Embryonic facial prominence (tissue), 1 donor: ENCODE measurements around the gene ATCAY.
"Not testable (repeated sequence)": the region's sequence is repeated elsewhere in the genome, so short reads cannot be mapped to it uniquely, and the experiment has no call there.

Experiments used
- DNase-seq: peaks from one replicate; pipeline ENCODE4 v3.0.0-alpha.2; 2016; ENCODE audit errors: extremely low spot score

Gene ATCAY

DNA sequence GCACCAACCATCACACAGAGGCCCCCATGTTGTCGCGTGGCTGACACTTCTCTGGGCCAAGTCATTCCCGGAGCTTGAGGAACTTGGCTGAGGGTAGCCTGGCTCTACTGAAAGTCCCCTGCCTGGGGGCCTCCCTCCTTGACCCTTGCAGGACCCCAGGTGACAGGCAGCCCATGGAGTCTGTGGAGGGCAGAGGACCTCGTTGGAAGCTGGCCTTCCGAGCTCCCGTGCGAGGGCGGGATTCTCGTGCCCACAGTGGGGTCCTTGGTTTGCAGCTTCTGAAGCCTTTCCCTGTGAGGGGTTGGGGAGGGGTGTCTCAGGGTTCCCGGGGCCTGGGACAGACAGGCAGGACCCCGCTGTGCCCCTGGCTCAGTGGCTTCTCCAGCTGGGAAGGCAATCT lies 68.8 kb downstream of the ATCAY start:
- DNase-seq: no peak

DNA sequence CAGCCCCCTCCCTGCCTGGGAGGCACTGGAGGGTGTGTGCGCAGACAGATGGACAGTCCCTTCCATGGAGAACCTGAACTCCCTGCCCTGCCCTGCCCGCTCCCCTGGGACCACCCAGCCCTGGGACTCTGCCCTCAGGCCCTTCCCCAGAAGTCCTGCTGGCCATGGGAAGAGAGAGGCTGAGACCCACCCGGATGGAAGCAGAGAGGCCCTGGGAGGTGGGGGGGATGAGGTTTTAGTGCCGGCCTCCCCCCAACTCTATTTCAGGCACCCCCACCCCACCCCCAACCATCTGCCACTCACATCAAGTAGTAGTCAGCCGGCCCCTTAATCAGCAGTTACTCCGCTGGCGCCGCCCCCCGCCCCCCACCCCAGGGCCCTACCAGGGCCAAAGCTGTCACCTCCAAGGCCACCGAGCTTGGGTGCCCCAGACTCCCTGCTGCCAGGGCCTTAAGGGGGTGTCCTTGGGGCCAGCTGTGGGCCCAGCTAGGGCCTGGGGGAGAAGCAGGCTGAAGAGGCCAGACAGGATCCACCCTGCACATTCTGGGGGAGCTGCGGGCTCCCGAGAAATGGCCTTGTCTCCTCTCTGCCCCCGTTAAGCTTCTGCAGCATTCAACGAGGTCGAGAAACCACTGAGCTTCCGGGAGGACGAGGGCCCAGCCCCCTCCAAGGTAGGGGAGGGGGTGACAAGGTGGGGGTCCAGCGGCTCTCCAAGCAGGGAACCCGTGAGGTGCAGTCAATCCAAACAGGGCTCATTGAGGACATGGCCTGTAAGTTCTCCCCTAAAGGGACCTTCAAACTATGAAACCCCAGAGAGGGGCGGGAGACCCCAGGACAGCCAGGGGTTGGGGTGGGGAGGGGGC lies 69.7 kb downstream of the ATCAY start:
- DNase-seq: no peak

DNA sequence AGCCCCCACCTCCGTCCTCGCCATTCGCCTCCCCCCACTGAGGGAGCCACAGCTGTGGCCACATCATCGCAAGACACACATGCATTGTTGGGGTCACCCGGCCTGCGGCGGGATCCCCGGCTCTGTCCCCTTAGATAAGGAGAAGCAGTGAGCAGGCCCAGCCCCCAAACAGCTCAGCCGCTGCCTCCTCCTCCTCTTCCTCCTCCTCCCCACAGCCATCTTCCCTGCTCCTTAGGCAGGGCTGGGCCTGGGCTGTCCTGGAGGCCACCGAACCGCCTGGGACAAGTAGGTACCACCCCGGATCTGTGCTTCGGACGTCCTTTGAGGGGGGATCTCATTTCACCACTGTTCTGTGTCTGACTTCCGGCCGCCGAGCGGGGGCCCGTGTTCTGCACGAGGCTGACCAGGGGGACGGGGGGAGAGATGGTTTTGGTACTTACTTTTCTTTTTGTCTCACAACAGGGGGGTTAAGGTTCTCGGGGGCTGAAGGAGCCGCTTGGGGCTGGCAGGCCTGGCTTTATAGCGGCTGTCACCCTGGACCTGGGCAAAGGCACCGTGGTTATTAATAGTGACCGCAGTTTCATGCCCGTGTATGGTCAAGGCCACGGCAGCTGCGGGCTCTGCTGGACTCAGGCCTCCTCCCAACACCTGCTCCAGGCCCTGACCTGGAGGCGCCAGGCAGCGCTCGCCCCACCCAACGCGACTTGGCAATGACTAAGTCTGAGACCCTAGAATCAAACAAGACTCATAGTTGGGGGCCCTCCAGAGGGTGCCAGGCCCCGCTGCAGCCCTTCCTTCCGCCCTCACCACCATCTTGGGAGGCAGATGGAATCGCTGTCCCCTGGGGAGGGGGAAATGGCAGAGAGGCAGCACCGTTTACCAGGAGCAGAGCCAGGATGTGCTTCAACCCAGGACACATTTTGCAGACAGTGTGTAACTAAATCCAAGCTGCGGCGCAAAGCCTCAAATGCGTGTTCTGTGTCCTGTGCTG lies 70.7 kb downstream of the ATCAY start:
- no peak for DNase-seq

DNA sequence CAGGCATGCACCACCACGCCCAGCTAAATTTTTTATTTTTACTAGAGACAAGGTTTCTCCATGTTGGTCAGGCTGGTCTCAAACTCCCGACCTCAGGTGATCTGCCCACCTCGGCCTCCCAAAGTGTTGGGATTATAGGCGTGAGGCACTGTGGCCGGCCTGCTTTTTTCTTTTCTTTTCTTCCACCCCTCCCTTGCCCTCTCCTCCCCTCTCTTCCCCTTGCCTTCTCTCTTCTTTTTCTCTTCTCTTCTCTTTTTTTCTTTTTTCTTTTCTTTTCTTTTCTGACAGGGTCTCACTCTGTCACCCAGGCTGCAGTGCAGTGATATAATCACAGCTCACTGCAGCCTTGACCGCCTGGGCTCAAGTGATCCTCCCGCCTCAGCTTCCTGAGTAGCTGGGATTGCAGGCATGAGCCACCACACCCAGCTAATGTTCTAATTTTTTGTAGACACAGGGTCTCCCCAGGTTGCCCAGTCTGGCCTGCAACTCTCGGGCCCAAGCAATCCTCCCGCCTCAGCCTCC lies 72.3 kb downstream of the ATCAY start:
- not testable (repeated sequence) for DNase-seq

DNA sequence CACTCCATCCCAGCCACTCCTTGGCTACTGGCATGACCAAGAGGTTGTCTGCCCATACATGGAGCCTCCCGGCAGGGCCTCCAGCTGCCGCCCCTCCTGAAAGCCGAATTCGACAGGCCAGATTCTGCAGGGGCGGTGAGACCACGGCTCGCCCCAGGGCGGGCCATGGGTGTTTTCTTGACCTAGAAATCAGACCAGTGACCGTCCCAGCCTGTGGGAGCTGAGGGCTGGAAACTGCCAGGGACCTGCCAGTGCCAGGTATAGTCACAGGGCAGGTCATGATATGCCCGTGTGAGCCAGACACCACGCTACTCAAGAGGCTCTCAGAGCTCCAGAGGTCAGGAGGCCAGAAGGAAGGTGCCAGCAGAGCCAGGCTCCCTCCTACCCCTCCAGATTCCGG lies 73.6 kb downstream of the ATCAY start:
- DNase-seq: no peak

DNA sequence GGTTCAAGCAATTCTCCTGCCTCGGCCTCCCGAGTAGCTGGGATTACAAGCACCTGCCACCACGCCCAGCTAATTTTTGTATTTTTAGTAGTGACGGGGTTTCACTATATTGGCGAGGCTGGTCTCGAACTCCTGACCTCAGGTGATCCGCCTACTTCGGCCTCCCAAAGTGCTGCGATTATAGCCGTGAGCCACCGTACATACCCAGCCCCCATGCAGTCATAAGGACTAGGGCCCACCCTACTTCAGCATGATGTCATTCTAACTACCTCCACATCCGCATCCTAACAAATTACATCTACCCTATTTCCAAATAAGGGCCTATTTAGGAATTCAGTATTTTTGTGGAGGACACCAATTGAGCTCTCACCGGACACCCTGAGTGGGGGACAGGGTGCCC lies 74.8 kb downstream of the ATCAY start:
- not testable (repeated sequence) for DNase-seq

DNA sequence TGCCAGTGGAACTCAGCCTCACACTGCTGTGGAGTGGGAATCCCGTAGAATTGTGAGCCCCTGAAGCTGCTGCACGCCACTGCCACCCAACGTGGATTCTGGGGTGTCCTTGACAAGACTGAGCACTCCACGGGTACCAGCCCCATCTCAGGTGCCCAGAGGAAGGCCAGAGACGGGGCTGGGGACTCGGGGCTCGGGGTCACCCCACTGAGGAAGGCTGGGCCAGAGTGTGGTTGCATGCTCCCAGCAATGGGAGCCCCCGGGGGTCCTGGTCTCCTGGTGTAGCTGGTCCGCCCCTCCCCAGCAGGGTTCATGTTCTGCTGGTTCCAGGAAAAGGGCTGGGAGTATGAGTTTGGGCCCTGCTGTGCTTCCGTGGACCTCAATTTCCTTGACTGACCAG lies 75.2 kb downstream of the ATCAY start:
- DNase-seq: no peak

DNA sequence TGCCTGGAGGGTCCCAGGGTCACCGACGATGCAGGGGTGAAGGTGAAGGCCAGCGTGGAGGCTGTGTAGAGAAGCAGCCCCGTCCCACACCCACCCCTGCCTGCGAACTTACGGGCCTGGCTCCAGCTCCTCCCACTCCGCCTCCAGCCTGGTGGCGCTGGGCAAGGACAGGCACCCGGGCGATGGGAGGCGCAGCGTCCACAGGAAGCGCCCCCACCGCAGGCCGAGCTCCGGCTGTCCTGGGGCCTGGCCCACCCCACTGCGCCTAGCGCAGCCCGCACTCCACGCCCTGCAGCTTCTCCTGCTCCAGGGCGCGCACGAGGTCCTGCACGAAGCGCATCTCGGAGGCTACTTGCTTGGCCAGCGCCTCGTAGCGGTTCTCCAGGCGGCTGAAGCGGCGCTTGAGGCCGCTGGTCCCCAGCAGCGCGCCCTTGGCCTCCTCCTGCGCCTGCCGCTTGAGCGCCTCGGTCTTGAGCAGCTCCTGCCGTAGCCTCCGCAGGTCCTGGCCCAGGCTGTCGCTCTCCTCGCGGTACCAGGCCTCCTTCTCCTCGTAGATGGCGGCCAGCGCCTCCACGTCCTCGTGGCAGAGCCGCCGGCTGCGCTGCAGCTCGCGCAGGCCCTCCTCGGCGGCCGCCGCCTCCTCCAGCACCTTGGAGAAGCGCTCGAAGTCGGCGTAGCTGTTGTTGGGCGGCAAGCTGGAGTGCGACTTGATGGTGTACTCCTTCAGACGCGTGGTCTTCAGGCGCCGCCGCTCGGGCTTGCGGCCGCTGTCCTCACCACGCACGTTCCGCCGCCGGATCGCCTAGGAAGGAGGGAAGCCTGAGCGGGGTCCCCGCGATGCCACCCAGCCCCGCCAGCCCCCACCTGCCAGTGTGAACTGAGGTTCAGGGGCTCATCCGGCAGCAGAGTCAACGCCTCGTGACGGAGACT lies 78.6 kb downstream of the ATCAY start:
- DNase-seq: no peak

DNA sequence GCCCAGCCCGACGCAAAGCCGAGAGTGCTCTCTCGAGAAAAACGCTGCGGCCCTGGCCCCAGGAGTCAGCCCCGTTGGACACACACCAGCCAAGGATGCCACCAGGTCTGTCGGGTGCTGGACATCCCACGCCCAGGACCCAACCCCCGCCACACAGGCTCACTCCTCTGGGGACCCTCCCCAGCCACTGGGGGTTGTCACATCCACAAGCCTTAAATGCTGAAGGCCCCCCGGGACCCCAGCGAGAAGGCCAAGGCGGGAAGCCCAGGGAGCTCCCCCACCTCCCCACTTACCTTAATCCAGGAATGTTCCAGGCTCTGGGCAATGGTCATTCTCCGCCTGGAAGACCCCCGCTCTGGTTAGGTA lies 79.3 kb downstream of the ATCAY start:
- DNase-seq: no peak

DNA sequence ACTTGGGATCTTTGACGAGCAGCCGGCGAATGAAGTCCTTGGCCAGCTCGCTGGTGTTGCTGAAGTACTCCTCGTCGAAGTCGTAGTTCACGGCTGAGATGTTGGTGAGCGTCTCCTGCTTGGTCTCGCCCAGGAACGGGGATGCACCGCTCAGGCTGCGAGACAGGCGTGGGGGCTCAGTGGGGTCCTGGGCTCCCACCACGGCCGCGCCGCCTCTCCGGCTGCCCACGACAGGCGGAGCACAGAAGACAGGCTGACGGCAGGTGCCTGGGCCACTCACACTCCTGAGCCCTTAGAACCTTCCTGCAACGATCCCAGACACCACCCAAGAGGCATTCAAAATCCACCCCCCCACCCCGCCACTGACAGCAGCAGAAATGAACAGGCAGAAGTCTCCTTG lies 80.5 kb downstream of the ATCAY start:
- no peak for DNase-seq

DNA sequence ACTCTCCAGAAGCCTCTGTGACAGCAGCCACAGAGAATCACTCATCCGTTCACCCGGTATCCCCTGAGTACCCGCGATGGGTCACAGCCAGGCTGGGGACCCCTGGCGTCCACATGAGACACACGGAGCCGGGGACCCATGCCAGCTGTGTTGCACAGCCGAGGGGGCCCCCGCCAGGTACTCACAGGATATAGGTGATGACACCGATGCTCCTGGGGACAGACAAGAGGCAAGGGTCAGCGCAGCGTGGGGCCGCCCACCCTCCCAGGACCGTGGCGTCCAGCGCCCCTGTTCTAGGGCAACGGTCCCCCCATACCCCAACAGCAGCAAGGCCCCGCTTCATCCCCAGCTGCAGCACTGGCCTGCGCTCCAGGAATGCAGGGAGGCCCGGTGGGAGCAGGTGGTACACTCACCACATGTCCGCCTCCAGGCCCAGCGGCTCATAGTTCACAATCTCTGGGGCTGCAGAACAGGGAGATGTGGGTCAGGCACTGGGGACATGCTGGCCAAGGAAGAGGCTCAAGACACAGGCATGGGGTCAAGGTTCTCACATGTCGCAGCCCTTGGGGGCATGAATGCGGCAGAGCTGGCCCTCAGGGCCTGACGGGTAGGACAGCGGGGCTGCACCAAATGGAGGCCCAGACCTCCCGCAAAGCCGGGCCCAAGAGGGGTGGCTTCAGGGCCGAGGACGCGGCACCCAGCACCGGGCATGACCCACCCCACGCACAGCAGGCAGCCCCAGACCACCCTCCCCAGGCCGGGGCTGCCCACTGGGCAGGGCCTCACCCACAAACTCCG lies 83.2 kb downstream of the ATCAY start:
- DNase-seq: no peak

DNA sequence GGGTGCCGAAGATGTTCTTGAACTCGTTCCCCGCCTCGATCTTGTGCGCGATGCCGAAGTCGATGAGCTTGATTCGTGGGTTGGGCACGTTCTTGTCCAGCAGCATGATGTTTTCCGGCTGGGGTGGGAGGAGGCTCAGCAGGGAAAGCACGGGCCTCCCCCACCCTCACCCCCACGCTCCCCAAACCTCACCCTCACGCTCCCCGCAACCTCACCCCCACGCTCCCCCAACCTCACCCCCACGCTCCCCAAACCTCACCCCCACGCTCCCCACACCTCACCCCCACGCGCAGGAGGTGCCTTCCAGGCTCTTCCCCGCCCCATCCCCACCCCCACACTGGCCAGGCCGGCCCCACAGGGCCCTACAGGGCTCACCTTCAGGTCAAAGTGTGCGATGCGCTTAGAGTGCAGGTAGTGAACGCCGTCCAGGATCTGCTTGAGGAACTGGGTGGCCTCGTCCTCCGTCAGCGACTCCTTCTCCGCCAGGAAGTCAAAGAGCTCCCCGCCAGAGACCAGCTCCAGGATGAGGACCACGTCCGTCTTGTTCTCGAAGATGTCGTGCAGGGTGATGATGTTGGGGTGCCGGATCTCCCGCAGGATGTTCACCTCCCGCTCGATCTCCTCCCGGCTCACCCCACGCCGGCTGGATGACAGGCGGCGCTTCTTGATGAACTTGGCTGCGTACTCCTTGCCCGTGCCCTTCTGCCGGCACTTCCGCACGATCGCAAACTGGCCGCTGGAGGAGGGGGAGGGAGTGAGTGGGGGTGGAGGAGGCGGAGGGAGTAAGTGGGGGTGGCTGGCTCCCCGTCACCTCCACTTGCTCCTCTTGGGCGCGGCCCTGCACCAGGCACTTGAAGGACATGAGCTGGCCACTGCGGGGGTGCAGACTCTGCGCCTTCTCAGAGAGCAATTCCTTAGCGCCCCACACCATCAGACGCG lies 84.0 kb downstream of the ATCAY start:
- no peak for DNase-seq

DNA sequence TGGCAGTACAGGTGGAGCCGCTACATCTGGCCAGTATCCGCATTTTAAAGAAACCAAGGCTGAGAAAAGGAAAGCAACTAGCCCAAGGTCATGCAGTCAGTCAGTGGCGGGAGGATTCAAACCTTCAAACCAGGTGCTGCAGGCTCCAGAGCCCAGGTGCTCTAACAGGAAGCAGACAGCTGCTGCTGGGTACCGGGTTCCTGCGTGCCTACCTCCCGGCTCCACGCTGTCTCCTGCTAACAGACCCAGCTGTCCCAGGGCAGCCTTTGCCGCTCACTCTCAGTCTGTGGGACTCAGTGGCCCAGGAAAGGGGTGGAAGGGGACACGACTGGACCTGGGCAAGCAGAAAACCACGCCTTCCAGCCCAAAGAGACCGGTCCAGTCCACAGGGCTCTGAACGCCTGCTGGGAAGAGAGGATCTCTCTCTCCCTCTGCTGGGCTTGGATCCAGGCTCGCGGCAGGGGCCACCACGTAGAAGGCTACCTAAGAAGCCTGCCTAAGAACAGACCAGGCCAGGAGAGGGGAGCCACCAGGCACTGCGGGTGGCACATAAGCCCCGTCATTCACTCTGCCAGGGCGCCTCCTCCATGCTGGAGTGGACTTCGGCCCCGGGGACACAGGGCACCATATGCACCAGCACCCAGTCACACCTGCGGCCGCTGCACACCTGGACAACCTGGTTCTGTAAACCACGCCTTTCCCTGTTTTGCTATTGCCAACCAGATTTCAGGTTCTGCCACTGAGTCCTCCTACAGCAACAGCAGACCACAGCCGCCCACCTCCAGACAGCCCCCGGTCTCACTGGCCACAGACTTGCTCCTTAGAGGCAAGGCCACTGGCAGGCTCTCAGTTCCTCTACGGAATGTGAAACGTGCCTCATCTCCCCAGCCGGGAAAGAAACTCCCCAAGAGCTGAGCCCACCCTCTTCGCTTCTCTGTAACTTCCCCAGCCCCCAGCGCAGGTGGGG lies 85.8 kb downstream of the ATCAY start:
- no peak for DNase-seq

DNA sequence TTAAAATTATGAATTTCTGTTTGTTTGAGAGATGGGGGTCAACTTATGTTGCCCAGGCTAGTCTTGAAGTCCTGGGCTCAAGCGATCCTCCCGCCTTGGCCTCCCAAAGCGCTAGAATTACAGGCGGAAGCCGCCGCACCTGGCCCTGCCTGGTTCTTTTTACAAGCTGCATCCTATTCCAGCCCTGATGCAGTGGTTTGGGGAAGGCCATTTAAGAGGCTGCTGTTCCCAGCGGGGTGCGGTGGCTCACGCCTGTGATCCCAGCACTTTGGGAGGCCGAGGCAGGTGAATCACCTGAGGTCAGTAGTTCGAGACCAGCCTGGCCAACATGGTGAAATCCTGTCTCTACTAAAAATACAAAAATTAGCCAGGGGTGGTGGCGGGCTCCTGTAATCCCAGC lies 87.5 kb downstream of the ATCAY start:
- not testable (repeated sequence) for DNase-seq

DNA sequence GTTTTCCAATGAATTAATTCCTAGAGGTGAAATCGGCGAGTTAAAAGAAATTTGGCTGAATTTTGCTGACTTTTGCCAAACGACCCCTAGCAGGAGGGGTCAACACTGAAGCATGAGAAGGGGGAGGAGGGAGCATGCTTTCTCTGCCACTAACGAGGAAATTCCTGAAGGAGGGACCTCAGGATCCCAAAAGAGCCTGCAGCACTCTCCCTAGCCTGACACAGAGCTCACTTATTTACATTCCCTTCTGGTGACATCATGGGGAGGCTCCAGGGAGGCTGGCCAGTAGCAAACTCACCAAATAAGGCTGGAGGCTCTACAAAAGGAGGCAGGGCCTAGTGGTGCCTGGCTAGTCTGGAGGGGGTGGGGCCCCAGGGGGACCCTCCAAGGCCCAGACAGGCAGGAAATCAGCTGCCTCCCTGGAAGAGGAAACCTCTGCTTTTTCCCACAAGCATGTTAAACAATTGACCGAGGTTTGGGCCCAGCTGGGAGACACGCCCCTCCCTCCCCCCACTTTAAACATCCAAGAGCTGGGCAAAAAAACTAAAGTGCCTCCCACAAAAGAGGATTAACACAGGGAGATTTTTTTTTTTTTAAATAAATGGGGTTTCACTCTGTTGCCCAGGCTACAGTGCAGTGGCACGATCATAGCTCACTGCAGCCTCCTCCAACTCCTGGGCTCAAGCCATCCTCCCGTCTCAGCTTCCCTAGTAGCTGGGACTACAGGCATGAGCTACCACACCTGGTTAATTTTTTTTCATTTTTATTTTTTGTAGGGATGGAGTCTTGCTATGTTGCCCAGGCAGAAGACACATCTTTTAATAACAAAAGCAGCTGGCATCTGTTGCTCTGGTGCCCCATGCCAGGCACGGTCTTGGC lies 88.3 kb downstream of the ATCAY start:
- peak; percentile 66 for DNase-seq

DNA sequence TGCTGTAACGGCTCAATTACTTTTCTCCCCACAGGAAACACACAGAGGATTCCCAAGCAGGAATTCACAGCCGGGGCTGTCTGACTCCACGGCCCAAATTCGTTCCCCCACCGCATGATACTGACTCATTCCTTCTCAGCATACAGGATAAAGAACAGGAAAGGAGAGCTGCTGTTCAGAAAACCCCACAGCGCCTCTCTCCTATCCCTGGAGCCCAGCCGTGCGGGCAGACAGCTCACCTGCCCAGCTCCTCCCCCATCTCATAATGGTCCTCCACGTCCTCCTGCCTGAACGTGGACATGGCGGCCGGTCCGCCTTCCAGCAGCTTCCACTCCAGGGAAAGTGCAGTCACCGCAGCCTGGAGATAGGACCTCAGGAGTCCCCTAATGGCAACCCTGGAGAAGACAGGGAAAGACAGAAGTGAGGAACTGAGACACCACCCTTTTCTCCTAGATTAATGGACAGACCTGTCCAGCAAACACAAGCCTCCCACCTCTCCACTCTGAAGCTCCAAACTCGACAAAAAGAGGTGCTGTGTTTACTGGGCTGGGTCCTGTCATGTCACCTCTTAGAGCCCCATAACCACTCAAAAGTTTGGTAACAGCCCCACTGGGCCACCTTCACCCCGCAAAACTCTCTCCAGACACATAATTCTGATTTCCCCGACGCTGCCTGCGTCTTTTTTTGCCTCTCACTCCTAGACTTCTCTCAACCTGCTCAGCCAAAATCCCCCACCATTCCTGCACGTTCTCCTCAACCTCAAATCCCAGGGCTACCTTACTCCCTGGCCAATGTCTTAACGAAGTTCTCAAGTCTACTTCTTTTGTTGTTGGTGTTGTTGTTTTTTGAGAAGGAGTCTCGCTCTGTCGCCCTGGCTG lies 89.2 kb downstream of the ATCAY start:
- no peak for DNase-seq
